ENCODE data around the gene LZTS3. TPM values are rescaled to one million over a fixed set of nuclear protein-coding genes. Genes with fewer than 3 reads are reported as not detected.
"Not testable (repeated sequence)": the region's sequence is repeated elsewhere in the genome, so short reads cannot be mapped to it uniquely, and the experiment has no call there.

LZTS3 gene
- total RNA-seq, 1 donor from 2014 or later = 2.7 TPM

DNA sequence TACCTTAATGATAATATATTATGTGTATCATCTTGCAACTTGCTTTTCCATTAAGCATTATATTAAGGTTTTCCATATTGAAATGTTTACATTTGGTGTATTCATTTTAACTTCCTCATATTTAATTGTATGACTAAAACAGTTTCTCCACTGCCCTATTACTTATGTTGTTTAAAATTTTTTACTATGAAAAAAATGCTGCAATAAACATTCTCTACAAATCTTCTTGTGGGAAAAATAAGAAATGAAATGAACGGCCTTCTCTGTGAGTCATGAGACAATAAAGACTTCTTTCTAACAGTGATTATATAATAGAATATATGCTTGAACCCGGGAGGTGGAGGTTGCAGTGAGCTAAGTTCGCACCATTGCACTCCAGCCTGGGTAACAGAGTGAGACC, 39.2 kb downstream of the LZTS3 start:
- no peak for DNase-seq

DNA sequence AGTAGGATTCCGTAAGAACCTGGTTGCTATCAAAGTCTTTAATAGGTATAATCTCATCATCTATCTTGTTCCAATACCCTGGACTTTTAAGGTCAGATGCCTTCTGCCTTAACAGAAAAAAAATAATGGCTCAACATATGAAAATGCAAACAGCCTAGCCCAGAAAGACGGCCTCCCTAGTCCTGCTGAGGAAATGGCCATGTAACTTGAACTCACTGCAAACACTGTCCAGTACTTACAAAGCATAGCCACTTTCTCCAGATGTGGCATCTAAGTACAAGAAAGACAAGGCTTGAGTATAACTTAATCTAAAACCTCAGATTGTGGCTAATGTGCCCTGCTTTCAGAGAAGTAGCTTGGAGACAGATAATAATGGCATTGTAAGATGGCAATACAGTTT, 40.2 kb downstream of the LZTS3 start:
- DNase-seq = no peak

DNA sequence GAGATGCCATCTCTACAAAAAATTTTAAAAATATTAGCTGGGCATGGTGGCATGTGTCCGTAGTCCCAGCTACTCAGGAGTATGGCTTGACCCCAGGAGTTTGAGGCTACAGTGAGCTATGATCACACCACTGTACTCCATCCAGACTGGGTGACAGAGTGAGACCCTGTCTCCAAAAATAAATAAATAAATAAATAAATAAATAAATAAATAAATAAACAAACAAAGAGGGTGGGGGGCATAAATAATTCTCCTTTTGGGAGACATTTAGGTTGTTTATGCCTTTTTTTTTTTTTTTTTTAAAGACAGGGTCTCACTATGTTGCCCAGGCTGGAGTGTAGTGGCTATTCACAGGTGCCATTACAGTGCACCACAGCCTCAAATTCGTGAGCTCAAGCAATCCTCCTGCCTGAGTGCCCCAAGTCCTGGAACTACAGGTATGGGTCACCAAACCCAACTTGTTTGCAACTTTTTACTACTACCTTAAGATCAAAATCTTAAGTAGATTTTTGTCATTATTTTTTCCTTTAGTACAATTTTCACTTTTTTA, 43.2 kb downstream of the LZTS3 start:
- no peak for DNase-seq

DNA sequence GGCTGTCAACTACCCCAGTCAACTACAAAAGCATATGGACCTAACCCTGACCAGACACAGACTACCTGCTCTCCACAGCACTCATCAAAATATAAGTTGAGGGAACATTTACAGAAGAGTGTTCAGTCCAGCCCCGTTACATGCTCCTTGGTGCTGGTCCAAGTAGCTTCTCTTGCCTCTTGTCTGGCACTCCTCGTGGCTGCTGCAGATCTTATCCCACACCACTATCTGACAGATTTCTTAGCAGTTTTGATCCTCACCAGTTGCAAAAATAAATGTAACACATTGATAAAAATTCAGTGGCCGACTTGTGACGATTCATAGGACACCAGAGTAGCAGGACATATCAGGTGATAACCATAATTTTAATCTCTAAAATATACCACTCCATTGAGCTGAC, 44.3 kb downstream of the LZTS3 start:
- DNase-seq = no peak

DNA sequence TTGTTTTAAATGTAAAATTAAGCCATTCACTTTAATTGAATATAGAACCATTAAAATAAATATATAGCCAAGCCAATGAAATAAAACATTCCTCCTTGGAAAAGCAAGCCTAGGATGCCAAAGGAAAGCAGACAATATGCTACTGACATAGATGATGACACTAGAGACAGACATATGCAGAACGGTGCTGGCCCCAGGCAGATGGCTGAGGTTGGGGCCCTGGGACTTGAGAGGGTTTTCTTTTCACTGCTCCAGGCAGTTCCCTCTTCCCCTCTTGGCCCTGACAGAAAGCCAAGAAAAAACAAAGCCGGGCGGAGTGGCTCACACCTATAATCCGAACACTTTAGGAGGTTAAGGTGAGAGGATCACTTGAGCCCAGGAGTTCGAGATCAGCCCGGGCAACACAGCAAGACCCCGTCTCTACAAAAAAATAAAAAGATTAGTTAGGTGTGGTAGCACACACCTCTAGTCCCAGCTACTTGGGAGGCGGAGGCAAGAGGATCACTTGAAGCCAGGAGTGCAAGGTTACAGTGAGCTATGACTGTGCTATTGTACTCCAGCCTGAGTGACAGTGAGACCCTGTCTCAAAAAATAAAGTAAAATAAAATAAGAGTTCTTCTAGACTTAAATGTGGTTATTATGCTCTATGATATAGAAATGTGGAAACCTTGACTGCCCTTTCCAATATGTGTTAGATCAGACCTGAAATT, 44.9 kb downstream of the LZTS3 start:
- DNase-seq = no peak

DNA sequence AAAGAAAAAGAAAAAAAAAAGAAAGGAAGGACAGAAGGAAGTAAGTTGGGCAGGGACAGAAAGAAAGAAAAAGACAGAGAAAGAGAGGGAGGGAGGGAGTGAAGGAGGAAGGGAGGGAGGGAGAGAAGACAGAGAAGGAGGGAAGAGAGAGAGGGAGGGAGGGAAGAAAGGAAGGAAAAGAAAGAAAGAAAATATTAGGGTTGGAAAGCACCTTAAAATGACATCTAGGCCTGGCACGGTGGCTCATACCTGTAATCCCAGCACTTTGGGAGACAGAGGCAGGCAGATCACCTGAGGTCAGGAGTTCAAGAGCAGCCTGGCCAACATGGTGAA, 46.9 kb downstream of the LZTS3 start:
- no peak for DNase-seq

DNA sequence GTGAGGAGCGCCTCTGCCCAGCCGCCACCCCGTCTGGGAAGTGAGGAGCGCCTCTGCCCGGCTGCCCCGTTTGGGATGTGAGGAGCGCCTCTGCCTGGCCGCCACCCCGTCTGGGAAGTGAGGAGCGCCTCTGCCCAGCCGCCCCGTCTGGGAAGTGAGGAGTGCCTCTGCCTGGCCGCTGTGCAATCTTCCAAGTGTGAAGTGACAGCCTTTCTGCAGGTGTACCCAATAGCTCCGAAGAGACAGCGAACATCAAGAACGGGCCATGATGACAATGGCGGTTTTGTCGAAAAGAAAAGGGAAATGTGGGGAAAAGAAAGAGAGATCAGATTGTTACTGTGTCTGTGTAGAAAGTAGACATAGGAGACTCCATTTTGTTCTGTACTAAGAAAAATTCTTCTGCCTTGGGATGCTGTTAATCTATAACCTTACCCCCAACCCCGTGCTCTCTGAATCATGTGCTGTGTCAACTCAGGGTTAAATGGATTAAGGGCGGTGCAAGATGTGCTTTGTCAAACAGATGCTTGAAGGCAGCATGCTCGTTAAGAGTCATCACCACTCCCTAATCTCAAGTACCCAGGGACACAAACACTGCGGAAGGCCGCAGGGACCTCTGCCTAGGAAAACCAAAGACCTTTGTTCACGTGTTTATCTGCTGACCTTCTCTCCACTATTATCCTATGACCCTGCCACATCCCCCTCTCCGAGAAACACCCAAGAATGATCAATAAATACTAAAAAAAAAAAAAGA, 47.4 kb downstream of the LZTS3 start:
- not testable (repeated sequence) for DNase-seq

DNA sequence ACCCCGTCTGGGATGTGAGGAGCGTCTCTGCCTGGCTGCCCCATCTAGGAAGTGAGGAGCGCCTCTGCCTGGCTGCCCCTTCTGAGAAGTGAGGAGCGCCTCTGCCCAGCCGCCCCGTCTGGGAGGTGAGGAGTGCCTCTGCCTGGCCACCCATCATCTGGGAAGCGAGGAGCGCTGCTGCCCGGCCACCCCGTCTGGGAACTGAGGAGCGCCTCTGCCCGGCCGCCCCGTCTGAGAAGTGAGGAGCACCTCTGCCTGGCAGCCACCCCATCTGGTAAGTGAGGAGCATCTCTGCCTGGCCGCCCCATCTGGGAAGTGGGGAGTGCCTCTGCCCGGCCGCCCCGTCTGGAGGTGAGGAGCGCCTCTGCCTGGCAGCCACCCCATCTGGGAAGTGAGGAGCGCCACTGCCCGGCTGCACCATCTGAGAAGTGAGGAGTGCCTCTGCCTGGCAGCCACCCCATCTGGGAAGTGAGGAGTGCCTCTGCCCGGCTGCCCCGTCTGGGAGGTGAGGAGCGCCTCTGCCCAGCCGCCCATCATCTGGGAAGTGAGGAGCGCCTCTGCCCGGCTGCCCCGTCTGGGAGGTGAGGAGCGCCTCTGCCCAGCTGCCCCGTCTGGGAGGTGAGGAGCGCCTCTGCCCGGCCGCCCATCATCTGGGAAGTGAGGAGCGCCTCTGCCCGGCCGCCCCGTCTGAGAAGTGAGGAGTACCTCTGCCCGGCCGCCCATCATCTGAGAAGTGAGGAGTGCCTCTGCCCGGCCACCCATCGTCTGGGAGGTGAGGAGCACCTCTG, 48.4 kb downstream of the LZTS3 start:
- DNase-seq = not testable (repeated sequence)

DNA sequence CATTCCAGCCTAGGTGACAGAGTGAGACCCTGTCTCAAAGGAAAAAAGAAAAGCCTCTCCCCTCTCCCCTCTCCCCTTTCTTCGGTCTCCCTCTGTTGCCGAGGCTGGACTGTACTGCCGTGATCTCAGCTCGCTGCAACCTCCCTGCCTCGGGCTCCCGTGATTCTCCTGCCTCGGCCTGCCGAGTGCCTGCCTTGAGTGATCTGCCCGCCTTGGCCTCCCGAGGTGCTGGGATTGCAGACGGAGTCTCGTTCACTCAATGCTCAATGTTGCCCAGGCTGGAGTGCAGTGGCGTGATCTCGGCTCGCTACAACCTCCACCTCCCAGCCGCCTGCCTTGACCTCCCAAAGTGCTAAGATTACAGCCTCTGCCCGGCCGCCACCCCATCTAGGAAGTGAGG, 49.2 kb downstream of the LZTS3 start:
- not testable (repeated sequence) for DNase-seq

DNA sequence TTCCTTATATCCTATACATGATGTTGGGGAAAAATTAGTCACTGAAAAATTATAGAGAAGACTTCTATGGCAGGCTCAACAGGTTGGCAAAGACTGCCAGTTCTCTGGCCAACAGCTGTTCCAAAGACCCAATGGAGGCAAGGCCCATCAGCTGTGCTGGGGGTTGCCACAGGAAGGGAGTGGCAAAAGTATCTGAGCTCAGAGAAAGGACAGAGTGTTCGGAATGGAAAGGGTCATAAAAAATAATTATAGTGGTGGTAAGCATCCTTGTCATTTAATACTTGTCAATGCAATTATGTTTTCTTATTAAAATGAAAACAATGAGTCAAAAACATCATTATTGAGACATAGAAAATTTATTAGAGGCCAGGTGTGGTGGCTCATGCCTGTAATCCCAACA, 49.8 kb downstream of the LZTS3 start:
- no peak for DNase-seq

DNA sequence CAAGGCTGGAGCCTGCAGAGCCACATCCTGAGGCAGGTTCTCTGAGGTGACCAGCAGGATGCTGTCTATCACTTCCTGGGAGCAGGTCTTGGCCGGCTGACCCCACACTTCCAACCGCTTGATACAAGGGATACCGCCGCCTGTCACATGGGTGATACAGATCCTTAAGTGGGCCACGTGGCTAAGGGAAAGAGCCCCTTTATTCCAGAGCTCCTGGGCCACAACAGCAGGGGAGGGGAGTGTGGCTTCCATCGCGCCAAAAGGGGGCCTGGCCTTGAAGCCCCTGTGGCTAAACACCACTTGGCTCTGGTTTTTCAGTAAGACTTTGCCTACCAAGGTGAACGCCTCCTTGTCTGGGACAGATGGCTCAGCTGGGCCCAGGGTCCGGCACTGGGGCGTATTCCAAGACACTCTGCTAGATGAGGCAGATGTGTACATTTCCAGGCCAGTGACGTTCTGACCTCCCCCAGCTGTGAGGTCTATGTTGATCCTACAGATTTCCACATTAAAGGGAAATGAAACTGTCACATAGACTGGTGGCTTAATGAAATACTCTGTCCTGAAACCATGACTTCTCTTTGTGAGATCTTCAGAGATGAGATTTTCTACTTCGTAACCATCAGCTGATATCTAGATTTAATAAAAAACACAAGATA, 51.3 kb downstream of the LZTS3 start:
- no peak for DNase-seq

DNA sequence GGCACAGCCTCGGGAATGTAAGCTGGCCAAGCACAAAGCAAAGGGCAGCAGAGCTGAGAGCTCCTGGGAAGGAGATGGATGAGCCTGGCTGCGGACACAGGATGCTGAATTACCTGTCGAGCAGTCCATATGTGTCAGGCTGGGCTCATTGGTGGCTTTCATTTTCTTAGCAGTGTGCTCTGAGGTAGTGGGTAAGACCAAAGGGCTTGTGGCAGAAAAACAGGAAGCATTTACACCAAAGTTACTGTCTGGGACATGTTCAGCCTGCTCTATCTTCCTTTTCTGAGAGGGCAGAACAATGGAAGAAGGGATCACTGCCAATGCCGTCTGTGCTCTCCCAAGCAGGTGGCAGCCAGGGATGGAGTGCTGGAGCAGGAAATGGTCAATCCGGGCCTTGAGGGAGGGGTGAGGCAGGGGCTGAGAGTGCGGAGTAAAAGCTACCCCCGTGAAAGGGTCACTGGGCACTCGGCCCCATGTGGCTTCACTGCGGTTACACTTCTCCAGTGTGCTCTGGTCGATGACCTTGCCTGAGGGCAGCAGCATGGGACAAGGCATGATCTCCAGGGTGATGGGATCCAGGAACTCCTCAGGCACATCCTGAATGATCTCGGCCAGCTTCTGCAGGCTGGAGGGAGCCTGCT, 52.0 kb downstream of the LZTS3 start:
- DNase-seq = no peak

DNA sequence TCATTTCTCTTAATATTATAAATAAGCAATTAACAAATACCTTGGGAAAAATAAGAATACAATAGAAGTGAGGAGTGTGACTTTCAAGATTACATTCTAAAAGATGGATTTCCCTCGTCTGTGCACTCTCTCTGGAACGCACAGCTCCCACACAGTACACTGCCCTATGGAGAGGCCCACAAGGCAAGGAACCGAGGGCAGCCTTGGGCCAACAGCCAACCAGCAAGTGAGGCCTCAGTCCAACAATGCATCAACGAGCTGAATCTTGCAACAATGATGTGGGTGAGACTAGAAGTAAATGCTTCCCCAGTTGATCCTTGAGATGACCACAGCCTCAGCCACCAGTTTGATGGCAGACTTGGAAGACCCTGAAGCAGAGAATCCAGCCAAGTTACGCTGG, 54.3 kb downstream of the LZTS3 start:
- no peak for DNase-seq

DNA sequence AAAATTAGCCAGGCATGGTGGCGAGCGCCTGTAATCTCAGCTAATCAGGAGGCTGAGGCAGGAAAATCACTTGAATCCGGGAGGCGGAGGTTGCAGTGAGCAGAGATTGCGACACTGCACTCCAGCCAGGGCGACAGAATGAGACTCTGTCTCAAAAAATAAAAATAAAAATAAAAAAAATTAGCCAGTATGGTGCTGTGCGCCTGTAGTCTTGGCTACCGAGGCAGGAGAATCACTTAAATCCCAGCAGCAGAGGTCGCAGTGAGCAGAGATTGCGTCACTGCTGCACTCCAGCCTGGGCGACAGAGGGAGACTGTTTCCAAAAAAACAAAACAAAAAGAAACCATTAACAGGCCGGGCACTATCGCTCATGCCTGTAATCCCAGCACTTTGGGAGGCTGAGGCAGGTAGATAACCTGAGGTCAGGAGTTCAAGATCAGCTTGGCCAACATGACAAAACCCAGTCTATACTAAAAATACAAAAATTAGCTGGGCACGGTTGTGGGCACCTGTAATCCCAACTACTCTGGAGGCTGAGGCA, 55.4 kb downstream of the LZTS3 start:
- peak; percentile 33 for DNase-seq

DNA sequence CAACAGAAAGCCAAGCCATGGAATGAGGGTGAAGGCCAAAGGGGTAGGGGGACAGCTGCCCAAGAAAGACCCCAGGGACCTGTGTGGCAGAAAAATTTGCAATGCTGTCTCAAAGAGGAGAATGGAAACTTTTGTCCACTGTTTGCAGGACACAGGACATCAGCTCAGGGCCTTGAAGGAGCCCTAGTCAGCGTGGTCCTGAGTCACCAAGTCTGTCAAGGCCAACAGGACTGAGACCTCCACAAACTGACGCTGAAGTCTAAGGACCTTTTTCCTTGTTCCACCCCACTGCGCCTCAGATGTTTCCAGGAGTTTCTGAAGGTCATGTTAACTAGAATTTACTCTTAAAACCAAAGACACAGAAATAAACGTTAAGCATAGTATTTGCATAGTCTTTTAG, 57.0 kb downstream of the LZTS3 start:
- no peak for DNase-seq

DNA sequence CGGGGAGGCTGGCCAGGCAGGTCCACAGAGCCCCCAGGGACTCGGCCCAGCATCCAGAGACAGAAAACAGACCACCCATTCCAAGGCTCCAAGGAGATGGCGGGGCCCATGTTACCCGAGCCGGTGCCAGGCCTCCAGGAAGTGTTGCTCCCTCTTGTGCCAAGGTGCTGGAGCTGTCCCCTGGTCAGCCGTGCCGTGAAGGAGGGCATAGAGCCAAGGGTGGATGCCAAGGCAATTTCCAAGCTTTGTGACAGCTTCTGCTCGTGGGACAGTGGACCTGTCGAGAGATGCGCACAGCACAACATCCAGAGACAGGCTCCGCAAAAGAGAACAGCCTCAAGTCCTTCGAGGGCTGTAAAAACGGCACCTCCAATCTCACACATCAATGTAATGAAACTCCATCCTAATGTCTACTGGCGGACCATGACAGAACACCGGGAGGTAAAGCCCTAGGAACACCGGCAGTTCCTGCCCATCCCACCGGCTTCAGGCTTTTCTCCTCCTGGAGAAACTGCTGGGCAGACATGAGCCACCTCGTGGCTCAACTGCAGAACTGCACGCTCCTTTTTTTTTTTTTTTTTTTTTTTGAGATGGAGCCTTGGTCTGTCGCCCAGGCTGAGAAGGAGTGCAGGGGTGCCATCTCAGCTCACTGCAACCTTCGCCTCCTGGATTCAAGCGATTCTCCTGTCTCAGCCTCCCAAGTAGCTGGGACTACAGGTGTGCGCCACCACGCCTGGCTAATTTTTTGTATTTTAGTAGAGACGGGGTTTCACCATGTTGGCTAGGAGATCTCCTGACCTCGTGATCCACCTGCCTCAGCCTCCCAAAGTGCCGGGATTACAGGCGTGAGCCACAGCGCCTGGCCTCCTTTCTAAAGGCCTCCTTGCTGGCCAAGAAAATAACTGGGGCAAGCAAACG, 57.9 kb downstream of the LZTS3 start:
- no peak for DNase-seq

Data from skin of body (tissue), 2 donors.